Testis (tissue), 3 donors: ENCODE data around the gene RFPL2. TPM values are rescaled to one million over a fixed set of nuclear protein-coding genes. Genes with fewer than 3 reads are reported as not detected.
A peak's percentile ranks its signal among the peaks of the same experiment; 100 is the strongest.

Source experiments
- DNase-seq: peaks from one replicate; pipeline ENCODE4 v3.0.0-alpha.2; 2019
- H3K27ac ChIP-seq, 2 donors: fragments of 200-600 bp; sonication (generic); one replicate each; pipeline ENCODE4 v1.5.1; 2019
- H3K27me3 ChIP-seq: fragments of 200-600 bp; sonication (generic); one replicate; pipeline ENCODE4 v1.5.1; 2019
- H3K36me3 ChIP-seq: fragments of 200-600 bp; sonication (generic); one replicate; pipeline ENCODE4 v1.5.1; 2017; ENCODE audit warnings: low read depth; ENCODE audit errors: missing control alignments
- H3K4me1 ChIP-seq: fragments of 200-600 bp; sonication (generic); one replicate; pipeline ENCODE4 v1.5.1; 2019
- H3K4me3 ChIP-seq, 2 donors: fragments of 200-600 bp; sonication (generic); one replicate each; pipeline ENCODE4 v1.5.1; 2017 to 2019
- H3K9me3 ChIP-seq: fragments of 200-600 bp; sonication (generic); one replicate; pipeline ENCODE4 v1.5.1; 2017
- POLR2A ChIP-seq: fragments of 450-650 bp; IDR thresholded peaks from one replicate; pipeline ENCODE4 v1.6.1; 2017; ENCODE audit warnings: antibody characterized with exemption, mild to moderate bottlenecking, moderate library complexity
- WGBS, 2 donors: methylation state at CpG; one replicate each; pipeline ENCODE4 v1.1.5; 2018; 5-methylcytosine and 5-hydroxymethylcytosine counted together
- intact Hi-C: fragments of 100-400 bp; cut with DNase I; formaldehyde crosslinking; loops from one replicate; pipeline ENCODE4 v1.15.1; 2023; ENCODE audit warnings: low total_unique reads
- polyA plus RNA-seq: library from polyadenylated mRNA; stranded (reverse); fragments of 350-450 nt; fragmentation: Illumina TruSeq; extraction: RNeasy Lipid Tissue Mini Kit (QIAGEN cat#74804); gene quantifications from one replicate; pipeline ENCODE4 v1.2.3, GENCODE V29; 2014; ENCODE audit warnings: low read depth, low replicate concordance; ENCODE audit not compliant: insufficient read depth
- total RNA-seq, 2 donors: library from RNA; depleted of rRNA; stranded (reverse); fragments of >200 nt; gene quantifications; one replicate each; pipeline ENCODE4 v1.2.3, GENCODE V29; 2016
- TF ChIP-seq, protein P1 (sequence below), 3 experiments: fragments of 450-650 bp in 2 of 3; fragments of 200-600 bp in 1 of 3; sonication (generic) in 1 of 3; IDR thresholded peaks; one replicate each; pipeline ENCODE4 v1.5.1; 2016 to 2019; ENCODE audit warnings: antibody characterized with exemption in 3 of 3, mild to moderate bottlenecking in 2 of 3, moderate library complexity in 1 of 3

Gene RFPL2
- total and polyA plus RNA-seq, 3 donors from 2014 or later = 0.34 TPM; not detected in 2

DNA sequence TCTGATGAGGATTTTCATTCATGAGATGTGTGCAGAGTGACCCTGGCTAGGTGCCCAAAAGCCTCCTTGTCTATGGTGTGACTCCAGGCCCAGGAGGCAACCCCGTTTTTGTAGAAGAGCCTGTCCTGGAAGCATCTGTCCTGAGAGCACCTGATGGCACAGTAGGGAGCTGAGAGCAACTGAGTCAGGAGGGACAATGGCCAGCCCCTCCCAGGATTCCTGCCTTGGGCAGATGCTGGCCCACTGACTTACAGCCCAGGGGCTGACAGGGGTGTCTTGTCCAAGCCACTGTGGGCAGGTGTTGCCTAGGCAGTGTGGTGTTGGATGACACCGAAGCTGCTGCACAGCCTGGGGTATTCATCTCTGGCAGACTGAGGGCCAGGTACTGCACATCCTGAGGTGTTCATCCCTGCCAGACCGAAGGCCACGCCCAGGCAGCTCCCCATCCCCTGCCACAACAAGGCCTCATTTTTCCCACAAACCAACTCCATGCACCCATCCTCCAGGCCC, 3.2 kb upstream of the RFPL2 start:
- H3K27ac ChIP-seq = no peak overlapping the region
- TF ChIP-seq POLR2A = no peak
- TF ChIP-seq, protein P1, sequence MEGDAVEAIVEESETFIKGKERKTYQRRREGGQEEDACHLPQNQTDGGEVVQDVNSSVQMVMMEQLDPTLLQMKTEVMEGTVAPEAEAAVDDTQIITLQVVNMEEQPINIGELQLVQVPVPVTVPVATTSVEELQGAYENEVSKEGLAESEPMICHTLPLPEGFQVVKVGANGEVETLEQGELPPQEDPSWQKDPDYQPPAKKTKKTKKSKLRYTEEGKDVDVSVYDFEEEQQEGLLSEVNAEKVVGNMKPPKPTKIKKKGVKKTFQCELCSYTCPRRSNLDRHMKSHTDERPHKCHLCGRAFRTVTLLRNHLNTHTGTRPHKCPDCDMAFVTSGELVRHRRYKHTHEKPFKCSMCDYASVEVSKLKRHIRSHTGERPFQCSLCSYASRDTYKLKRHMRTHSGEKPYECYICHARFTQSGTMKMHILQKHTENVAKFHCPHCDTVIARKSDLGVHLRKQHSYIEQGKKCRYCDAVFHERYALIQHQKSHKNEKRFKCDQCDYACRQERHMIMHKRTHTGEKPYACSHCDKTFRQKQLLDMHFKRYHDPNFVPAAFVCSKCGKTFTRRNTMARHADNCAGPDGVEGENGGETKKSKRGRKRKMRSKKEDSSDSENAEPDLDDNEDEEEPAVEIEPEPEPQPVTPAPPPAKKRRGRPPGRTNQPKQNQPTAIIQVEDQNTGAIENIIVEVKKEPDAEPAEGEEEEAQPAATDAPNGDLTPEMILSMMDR (IDR thresholded peaks at IDR 0.05) = no peak
- WGBS, 2 donors = 78 to 85% methylated on average over 4 of the region's 4 CpGs
- no peak for DNase-seq
- H3K36me3 ChIP-seq = no peaks in the 10 kb centered on the region
- intact Hi-C loops = no loop called here
- H3K27me3 ChIP-seq = no peaks in the 10 kb centered on the region
- H3K9me3 ChIP-seq = no peaks in the 10 kb centered on the region
- no peaks in the 10 kb centered on the region for H3K4me1 ChIP-seq
- no peak overlapping the region for H3K4me3 ChIP-seq

DNA sequence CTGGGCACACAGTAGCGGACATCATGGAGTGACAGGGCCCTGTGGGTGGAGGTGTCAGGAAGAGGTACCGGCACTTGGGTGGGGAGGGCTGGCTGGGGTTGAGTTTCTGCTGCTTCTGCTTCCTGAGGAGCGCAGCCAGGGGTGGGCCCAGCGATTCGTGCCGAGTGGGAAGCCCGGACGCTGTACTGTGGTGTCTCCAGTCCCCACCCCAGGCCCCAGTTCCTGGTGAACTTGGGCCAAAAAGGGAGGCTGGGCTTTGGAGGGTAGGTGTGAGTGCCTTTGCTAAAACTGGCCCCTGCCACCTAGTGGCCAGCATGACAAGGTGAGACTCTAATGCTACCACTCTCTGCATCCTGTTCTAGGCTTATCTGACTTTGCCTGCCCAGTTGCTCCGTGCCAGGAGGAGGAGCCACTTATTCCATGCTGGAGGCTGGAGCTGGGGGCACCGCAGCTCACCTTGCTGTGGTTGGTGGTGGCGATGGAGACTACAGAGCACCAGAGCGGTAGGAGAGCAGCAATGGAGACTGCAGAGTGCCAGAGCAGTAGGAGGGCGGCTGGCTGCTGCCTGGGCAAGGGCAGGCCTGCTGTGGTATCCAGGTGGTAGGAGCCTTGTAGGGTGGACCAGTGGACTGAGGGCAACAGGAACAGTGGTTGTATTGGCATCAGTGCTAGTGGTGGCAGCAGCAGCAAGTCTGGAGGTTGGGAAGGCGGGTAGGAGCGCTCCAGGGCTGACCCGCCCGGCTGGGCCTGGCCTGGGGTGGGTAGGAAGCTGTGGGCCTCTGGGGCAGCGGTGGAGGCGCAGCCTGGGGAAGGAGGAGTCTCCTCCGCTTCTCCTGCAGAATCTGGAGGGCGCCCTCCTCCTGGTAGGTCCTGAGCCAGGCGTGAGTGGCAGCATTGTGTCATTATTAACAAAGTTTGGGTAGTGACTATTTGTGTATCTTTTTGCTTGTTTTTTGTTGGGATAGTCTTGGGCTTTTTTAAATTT, 2.2 kb upstream of the RFPL2 start:
- H3K9me3 ChIP-seq = no peaks in the 10 kb centered on the region
- TF ChIP-seq, protein P1 (IDR thresholded peaks at IDR 0.05) = peak in 2 of 3 experiments; percentile 16 to 35
- TF ChIP-seq POLR2A = no peak
- no peak overlapping the region for H3K27ac ChIP-seq
- no peaks in the 10 kb centered on the region for H3K27me3 ChIP-seq
- whole genome bisulfite sequencing, 2 donors = 73 to 77% methylated on average over 20 to 22 of the region's 22 CpGs
- intact Hi-C loops = no loop called here
- no peaks in the 10 kb centered on the region for H3K4me1 ChIP-seq
- no peak overlapping the region for H3K4me3 ChIP-seq
- no peak for DNase-seq
- no peaks in the 10 kb centered on the region for H3K36me3 ChIP-seq

DNA sequence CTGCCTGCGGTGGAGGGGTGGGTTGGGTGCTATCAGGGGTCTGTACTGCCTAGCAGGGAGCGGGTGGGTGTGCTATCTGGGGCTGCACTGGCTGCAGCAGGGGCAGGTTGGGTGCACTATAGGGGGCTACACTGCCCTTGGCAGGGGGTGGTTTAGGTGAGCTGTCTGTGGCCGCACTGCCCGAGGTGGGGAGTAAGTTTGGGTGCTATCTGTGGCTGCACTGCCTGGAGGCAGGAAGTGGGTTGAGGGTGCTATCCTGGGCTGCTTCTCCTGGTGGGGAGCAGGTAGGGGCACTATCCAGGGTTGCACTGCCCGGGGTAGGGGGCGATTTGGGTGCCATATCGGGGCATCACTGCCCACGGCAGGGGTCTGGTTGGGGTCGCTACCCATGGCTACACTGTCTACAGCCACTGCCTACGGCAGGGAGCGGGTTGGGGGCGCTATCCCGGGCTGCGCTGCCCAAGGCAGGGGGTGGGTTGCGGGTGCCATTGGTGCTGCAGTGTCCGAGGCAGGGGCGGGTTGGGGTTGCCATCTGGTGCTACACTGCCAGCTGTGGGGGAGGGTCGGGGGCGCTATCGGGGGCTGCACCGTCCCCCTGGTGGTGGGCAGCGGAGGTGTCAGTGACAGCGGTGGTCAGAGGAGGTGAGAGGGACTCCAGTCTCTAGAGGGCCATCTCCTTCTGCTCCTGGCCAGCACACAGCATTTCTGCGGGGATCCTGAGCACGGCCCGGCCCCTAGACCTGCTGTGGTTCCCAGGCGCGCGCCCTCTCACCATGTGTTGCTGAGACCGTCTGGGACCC, 1.3 kb upstream of the RFPL2 start:
- no peak overlapping the region for H3K27ac ChIP-seq
- intact Hi-C loops = no loop called here
- no peaks in the 10 kb centered on the region for H3K27me3 ChIP-seq
- no peak for DNase-seq
- no peaks in the 10 kb centered on the region for H3K4me1 ChIP-seq
- no peaks in the 10 kb centered on the region for H3K9me3 ChIP-seq
- TF ChIP-seq, protein P1 (IDR thresholded peaks at IDR 0.05) = no peak
- TF ChIP-seq POLR2A = no peak
- 62 to 77% methylated on average over 9 to 30 of the region's 30 CpGs for WGBS, 2 donors
- no peak overlapping the region for H3K4me3 ChIP-seq
- no peaks in the 10 kb centered on the region for H3K36me3 ChIP-seq

DNA sequence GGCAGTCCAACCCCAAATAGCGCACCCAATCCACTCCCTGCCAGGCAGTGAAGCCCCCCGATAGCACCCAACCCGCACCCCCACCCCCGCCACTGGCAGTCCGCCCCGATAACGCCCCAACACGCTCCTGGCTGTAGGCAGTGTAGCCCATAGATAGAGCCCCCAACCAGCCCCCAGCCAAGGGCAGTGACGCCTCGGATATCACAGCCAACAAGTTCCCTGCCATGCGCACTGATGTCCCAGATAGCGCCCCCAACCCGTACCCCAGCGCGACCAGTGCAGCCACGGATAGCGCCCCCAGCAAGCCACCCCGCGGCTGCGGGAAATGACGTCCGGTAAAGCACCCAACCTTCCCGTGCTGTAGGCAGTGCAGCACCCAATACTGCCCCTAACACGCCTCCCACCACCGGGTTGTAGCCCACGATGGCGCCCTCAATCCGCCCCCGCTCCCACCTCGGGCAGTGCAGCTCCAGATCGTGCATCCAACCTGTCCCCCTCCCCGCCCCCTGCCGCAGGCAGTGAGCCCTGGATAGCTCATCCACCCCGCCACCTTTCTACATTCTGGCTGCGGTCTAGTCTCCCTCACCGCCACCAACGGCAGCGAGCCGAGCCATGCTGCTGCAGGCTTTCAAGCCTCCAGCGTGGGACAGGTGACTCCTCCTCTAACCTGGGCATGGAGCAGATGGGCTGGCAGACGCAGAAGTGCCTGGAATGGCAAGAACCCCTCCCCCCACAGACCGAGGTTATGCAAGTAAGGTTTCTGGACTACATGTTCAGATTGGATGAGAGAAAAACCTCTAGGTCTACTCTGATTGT, 625 bp downstream of the RFPL2 start:
- Histone ChIP-seq H3K27me3 (no peaks in the 10 kb centered on the region), H3K36me3 (no peaks in the 10 kb centered on the region), H3K9me3 (no peaks in the 10 kb centered on the region), H3K4me3 (peak overlapping the region in 1 of 2 donors; percentile 20), H3K4me1 (no peaks in the 10 kb centered on the region), H3K27ac (no peak overlapping the region)
- intact Hi-C loops = no loop called here
- DNase-seq = no peak
- WGBS, 2 donors = 41 to 54% methylated on average over 20 to 42 of the region's 42 CpGs
- TF ChIP-seq, protein P1 (IDR thresholded peaks at IDR 0.05) = no peak
- no peak for TF ChIP-seq POLR2A
